GM12874 (cell line): ENCODE measurements around the gene RPTOR.

Experiments used
- CTCF ChIP-seq: IDR thresholded peaks from 2 replicates; pipeline ENCODE4 v1.5.1; 2011; ENCODE audit warnings: low read depth, mild to moderate bottlenecking, control low read depth, low read length, moderate library complexity; ENCODE audit not compliant: insufficient read depth

RPTOR gene

GRCh38 chr17:80978499-80979497 is 434.2 kb downstream of the RPTOR start:
- TF ChIP-seq CTCF: no peak

- no peak for TF ChIP-seq CTCF
Observed at GRCh38 chr17:80979547-80980378, 435.1 kb downstream of the RPTOR start.

- no peak for TF ChIP-seq CTCF
Observed at GRCh38 chr17:80980397-80981061, 435.9 kb downstream of the RPTOR start.

GRCh38 chr17:80981062-80981902 is 436.6 kb downstream of the RPTOR start:
- TF ChIP-seq CTCF: peak; percentile 79

GRCh38 chr17:80981929-80982425 is 437.3 kb downstream of the RPTOR start:
- no peak for TF ChIP-seq CTCF

- TF ChIP-seq CTCF: no peak
Observed at GRCh38 chr17:80982426-80982974, 437.9 kb downstream of the RPTOR start.
